HepG2 (cell line): ENCODE results near the gene USP36. TPM values are rescaled to one million over a fixed set of nuclear protein-coding genes. Genes with fewer than 3 reads are reported as not detected.

Experiments used
- ATF2 ChIP-seq: sonication (generic); formaldehyde crosslinking; IDR thresholded peaks from 2 replicates; pipeline ENCODE4 v1.4.0; 2020; ENCODE audit warnings: missing genetic modification reagents
- EZH2 ChIP-seq: conservative IDR thresholded peaks from 2 replicates; pipeline ENCODE4 v1.6.1; 2012; ENCODE audit warnings: mild to moderate bottlenecking, low read depth, low read length, moderate library complexity
- ISX ChIP-seq: sonication (generic); formaldehyde crosslinking; conservative IDR thresholded peaks from 2 replicates; pipeline ENCODE4 v1.5.0; 2020; ENCODE audit warnings: missing genetic modification reagents
- MBNL3 ChIP-seq: fragments of 250-450 bp; sonication (Bioruptor Pico); conservative IDR thresholded peaks from 2 replicates; pipeline ENCODE4 v1.8.0; 2022; ENCODE audit warnings: mild to moderate bottlenecking, inconsistent platforms
- REXO4 ChIP-seq: sonication (generic); formaldehyde crosslinking; IDR thresholded peaks from 2 replicates; pipeline ENCODE4 v1.8.0; 2022; ENCODE audit warnings: missing genetic modification reagents, mild to moderate bottlenecking, borderline replicate concordance
- SNAPC5 ChIP-seq: sonication (generic); formaldehyde crosslinking; IDR thresholded peaks from 2 replicates; pipeline ENCODE4 v1.8.1; 2023; ENCODE audit warnings: mild to moderate bottlenecking, missing genetic modification reagents, borderline replicate concordance
- TCF7 ChIP-seq: sonication (generic); IDR thresholded peaks from 2 replicates; pipeline ENCODE4 v1.6.1; 2016; ENCODE audit warnings: antibody characterized with exemption, low read depth
- TGIF2 ChIP-seq: IDR thresholded peaks from 2 replicates; pipeline ENCODE4 v1.6.1; 2016; ENCODE audit warnings: control low read depth, missing compliant biosample characterization
- ZFY ChIP-seq: sonication (generic); formaldehyde crosslinking; IDR thresholded peaks from 2 replicates; pipeline ENCODE4 v1.4.0; 2020; ENCODE audit warnings: missing genetic modification reagents
- ZNF10 ChIP-seq: sonication (generic); formaldehyde crosslinking; IDR thresholded peaks from 2 replicates; pipeline ENCODE4 v1.4.0; 2020; ENCODE audit warnings: mild to moderate bottlenecking, low read depth, missing genetic modification reagents, borderline replicate concordance
- ZNF260 ChIP-seq: sonication (generic); formaldehyde crosslinking; IDR thresholded peaks from 2 replicates; pipeline ENCODE4 v1.4.0; 2020; ENCODE audit warnings: missing genetic modification reagents, low read depth, mild to moderate bottlenecking, borderline replicate concordance
- ZNF280D ChIP-seq: sonication (generic); formaldehyde crosslinking; IDR thresholded peaks from 2 replicates; pipeline ENCODE4 v1.5.1; 2020; ENCODE audit warnings: mild to moderate bottlenecking, missing genetic modification reagents
- ZNF503 ChIP-seq: sonication (generic); formaldehyde crosslinking; IDR thresholded peaks from 2 replicates; pipeline ENCODE4 v1.4.0; 2020; ENCODE audit warnings: missing genetic modification reagents
- ZNF652 ChIP-seq: IDR thresholded peaks from 2 replicates; pipeline ENCODE4 v1.6.1; 2016; ENCODE audit warnings: low read depth, borderline replicate concordance
- polyA plus RNA-seq, 8 experiments: library from polyadenylated mRNA; depleted of rRNA in 3 of 8; stranded (reverse) in 7 of 8; unstranded in 1 of 8; fragments of >200 nt; fragmentation: Illumina TruSeq in 4 of 8; extraction: Trizol in 4 of 8; gene quantifications; 2 replicates each; pipeline versions ENCODE4 v1.2.1 to v1.2.3, GENCODE V29; 2011 to 2016; ENCODE audit warnings: low read depth in 4 of 8, missing spikeins in 1 of 8, mixed read lengths in 1 of 8; ENCODE audit not compliant: insufficient read depth in 1 of 8
- total RNA-seq, 5 experiments: library from RNA; depleted of rRNA; stranded (reverse); fragments of >200 nt; fragmentation: Illumina TruSeq; extraction: Trizol; gene quantifications; 2 replicates each; pipeline ENCODE4 v1.2.3, GENCODE V29; 2016; ENCODE audit warnings: low read depth in 1 of 5
- TF ChIP-seq, protein P1 (sequence below): sonication (generic); formaldehyde crosslinking; IDR thresholded peaks from 2 replicates; pipeline ENCODE4 v1.4.0; 2020; ENCODE audit warnings: missing genetic modification reagents, borderline replicate concordance
- TF ChIP-seq, protein P2 (sequence below): sonication (generic); formaldehyde crosslinking; IDR thresholded peaks from 2 replicates; pipeline ENCODE4 v1.5.0; 2020; ENCODE audit warnings: mild to moderate bottlenecking, missing genetic modification reagents
- TF ChIP-seq, protein P3 (sequence below): sonication (generic); formaldehyde crosslinking; IDR thresholded peaks from 2 replicates; pipeline ENCODE4 v1.5.0; 2020; ENCODE audit warnings: missing genetic modification reagents

The USP36 gene
- total and polyA plus RNA-seq, 2 of the 13 experiments (the other 11 are each of a cell fraction or from before 2014, with no cell fraction given), result 29.6 to 45.9 TPM

DNA sequence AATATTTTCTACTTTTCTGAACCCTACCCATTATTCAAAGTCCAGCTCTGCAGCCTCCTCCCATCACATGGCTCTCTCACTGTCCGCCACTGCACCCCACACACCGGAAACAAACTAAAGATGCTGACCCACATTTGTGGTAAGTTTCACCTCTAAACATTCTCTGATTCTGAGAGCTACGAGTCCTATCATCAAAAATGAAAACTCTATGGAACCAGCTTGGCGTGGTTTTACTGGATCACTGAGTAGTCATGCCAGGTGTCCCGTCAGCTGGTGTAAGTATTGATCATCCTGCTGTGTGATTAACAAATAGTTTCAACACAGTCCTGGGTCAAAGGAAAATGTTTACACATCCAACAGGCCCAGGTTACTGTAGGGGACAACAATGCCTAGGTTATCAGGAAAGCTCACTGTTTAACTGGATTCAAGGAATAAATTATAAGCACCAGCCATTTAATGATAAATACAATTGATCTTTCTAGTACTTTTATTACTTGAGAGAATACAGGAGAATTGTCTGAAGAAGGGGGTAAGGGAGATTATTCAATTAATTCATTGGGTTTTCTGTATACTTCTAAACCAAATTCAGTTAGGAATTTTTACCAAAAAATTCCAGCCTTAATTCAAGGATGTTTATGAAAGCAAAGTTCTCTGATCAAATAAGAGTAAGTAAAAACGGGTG lies 92.4 kb downstream of the USP36 start (continued):
- TF ChIP-seq, protein P1, sequence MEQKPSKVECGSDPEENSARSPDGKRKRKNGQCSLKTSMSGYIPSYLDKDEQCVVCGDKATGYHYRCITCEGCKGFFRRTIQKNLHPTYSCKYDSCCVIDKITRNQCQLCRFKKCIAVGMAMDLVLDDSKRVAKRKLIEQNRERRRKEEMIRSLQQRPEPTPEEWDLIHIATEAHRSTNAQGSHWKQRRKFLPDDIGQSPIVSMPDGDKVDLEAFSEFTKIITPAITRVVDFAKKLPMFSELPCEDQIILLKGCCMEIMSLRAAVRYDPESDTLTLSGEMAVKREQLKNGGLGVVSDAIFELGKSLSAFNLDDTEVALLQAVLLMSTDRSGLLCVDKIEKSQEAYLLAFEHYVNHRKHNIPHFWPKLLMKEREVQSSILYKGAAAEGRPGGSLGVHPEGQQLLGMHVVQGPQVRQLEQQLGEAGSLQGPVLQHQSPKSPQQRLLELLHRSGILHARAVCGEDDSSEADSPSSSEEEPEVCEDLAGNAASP, result peak; percentile 93
- TF ChIP-seq ISX (no peak), ZNF652 (CRISPR knock-in tag) (no peak), TGIF2 (CRISPR knock-in tag) (peak; percentile 76), REXO4 (no peak), ATF2 (CRISPR knock-in tag) (peak; percentile 84), TCF7 (peak; percentile 78), ZNF10 (CRISPR knock-in tag) (no peak), SNAPC5 (CRISPR knock-in tag) (no peak; the same call in 1 of the 2 replicates), EZH2 (no peak), ZNF260 (no peak), MBNL3 (CRISPR knock-in tag) (no peak), ZFY (0 out of 2 replicates have a peak, but pooled peaks have one; percentile 10), ZNF280D (CRISPR knock-in tag) (no peak), ZNF503 (CRISPR knock-in tag) (peak; percentile 88; the same call in 1 of the 2 replicates)
- TF ChIP-seq, protein P2, sequence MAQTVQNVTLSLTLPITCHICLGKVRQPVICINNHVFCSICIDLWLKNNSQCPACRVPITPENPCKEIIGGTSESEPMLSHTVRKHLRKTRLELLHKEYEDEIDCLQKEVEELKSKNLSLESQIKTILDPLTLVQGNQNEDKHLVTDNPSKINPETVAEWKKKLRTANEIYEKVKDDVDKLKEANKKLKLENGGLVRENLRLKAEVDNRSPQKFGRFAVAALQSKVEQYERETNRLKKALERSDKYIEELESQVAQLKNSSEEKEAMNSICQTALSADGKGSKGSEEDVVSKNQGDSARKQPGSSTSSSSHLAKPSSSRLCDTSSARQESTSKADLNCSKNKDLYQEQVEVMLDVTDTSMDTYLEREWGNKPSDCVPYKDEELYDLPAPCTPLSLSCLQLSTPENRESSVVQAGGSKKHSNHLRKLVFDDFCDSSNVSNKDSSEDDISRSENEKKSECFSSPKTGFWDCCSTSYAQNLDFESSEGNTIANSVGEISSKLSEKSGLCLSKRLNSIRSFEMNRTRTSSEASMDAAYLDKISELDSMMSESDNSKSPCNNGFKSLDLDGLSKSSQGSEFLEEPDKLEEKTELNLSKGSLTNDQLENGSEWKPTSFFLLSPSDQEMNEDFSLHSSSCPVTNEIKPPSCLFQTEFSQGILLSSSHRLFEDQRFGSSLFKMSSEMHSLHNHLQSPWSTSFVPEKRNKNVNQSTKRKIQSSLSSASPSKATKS (CRISPR knock-in tag), result no peak
- TF ChIP-seq, protein P3, sequence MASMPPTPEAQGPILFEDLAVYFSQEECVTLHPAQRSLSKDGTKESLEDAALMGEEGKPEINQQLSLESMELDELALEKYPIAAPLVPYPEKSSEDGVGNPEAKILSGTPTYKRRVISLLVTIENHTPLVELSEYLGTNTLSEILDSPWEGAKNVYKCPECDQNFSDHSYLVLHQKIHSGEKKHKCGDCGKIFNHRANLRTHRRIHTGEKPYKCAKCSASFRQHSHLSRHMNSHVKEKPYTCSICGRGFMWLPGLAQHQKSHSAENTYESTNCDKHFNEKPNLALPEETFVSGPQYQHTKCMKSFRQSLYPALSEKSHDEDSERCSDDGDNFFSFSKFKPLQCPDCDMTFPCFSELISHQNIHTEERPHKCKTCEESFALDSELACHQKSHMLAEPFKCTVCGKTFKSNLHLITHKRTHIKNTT (CRISPR knock-in tag), result no peak
